Parathyroid adenoma (tissue), 2 donors: ENCODE measurements around the gene GULP1.

Source experiments
- H2AFZ ChIP-seq: fragments of 300-600 bp; sonication (generic); one replicate; pipeline ENCODE4 v1.7.0; 2017; ENCODE audit warnings: antibody characterized with exemption, mild to moderate bottlenecking
- H3K27ac ChIP-seq: fragments of 300-600 bp; sonication (generic); one replicate; pipeline ENCODE4 v1.7.0; 2017
- H3K27me3 ChIP-seq: fragments of 300-600 bp; sonication (generic); one replicate; pipeline ENCODE4 v1.7.0; 2017; ENCODE audit warnings: low read length; ENCODE audit not compliant: control insufficient read depth, insufficient read depth
- H3K36me3 ChIP-seq: fragments of 300-600 bp; sonication (generic); one replicate; pipeline ENCODE4 v1.7.0; 2017; ENCODE audit warnings: low read length; ENCODE audit not compliant: control insufficient read depth, insufficient read depth
- H3K4me1 ChIP-seq: fragments of 300-600 bp; sonication (generic); one replicate; pipeline ENCODE4 v1.7.0; 2017; ENCODE audit warnings: control low read depth
- H3K4me2 ChIP-seq: fragments of 300-600 bp; sonication (generic); one replicate; pipeline ENCODE4 v1.7.0; 2017; ENCODE audit warnings: low read length
- H3K4me3 ChIP-seq: fragments of 300-600 bp; sonication (generic); one replicate; pipeline ENCODE4 v1.7.0; 2017; ENCODE audit warnings: low read depth, low read length
- H3K79me2 ChIP-seq: fragments of 300-600 bp; sonication (generic); one replicate; pipeline ENCODE4 v1.7.0; 2017; ENCODE audit warnings: control low read depth
- H3K9ac ChIP-seq: fragments of 300-600 bp; sonication (generic); one replicate; pipeline ENCODE4 v1.7.0; 2017; ENCODE audit warnings: mild to moderate bottlenecking
- H3K9me3 ChIP-seq: fragments of 300-600 bp; sonication (generic); one replicate; pipeline ENCODE4 v1.7.0; 2017; ENCODE audit warnings: low read length; ENCODE audit not compliant: control insufficient read depth
- CTCF ChIP-seq: fragments of 300-600 bp; sonication (generic); IDR thresholded peaks from one replicate; pipeline ENCODE4 v1.7.0; 2017; ENCODE audit warnings: antibody characterized with exemption, mild to moderate bottlenecking
- donor health status: primary hyperparathyroidism.

GULP1 gene

GRCh38 chr2:188415754-188416083 is 124.0 kb downstream of the GULP1 start:
- H3K79me2 ChIP-seq = no peaks in the 10 kb centered on the region
- H2AFZ ChIP-seq = no peak overlapping the region
- H3K4me1 ChIP-seq = no peaks in the 10 kb centered on the region
- H3K9ac ChIP-seq = no peak overlapping the region
- no peak overlapping the region for H3K4me2 ChIP-seq
- H3K36me3 ChIP-seq = no peaks in the 10 kb centered on the region
- no peak overlapping the region for H3K27ac ChIP-seq
- no peak overlapping the region for H3K4me3 ChIP-seq
- no peak for TF ChIP-seq CTCF
- no peaks in the 10 kb centered on the region for H3K27me3 ChIP-seq
- H3K9me3 ChIP-seq = no peaks in the 10 kb centered on the region

- Histone ChIP-seq H3K27ac (no peak overlapping the region), H3K9me3 (no peaks in the 10 kb centered on the region), H3K4me3 (no peak overlapping the region), H3K4me1 (no peaks in the 10 kb centered on the region), H3K27me3 (no peaks in the 10 kb centered on the region), H3K9ac (no peak overlapping the region), H3K79me2 (no peaks in the 10 kb centered on the region), H3K4me2 (no peak overlapping the region), H2AFZ (no peak overlapping the region), H3K36me3 (no peaks in the 10 kb centered on the region)
- no peak for TF ChIP-seq CTCF
Observed at GRCh38 chr2:188416367-188416766, 124.7 kb downstream of the GULP1 start.

- Histone ChIP-seq H3K4me3 (no peak overlapping the region), H3K9ac (no peak overlapping the region), H3K9me3 (no peaks in the 10 kb centered on the region), H3K27ac (no peak overlapping the region), H3K4me1 (no peaks in the 10 kb centered on the region), H2AFZ (no peak overlapping the region), H3K79me2 (no peaks in the 10 kb centered on the region), H3K4me2 (no peak overlapping the region), H3K27me3 (no peaks in the 10 kb centered on the region), H3K36me3 (no peaks in the 10 kb centered on the region)
- TF ChIP-seq CTCF = no peak
Observed at GRCh38 chr2:188422726-188423125, 131.1 kb downstream of the GULP1 start.

GRCh38 chr2:188425266-188425665 is 133.6 kb downstream of the GULP1 start:
- H3K4me3 ChIP-seq = no peak overlapping the region
- no peak overlapping the region for H3K27ac ChIP-seq
- H2AFZ ChIP-seq = no peak overlapping the region
- H3K27me3 ChIP-seq = no peaks in the 10 kb centered on the region
- no peaks in the 10 kb centered on the region for H3K9me3 ChIP-seq
- TF ChIP-seq CTCF = no peak
- H3K36me3 ChIP-seq = no peaks in the 10 kb centered on the region
- H3K4me2 ChIP-seq = no peak overlapping the region
- H3K79me2 ChIP-seq = no peaks in the 10 kb centered on the region
- no peak overlapping the region for H3K9ac ChIP-seq
- no peaks in the 10 kb centered on the region for H3K4me1 ChIP-seq

- H3K36me3 ChIP-seq = no peaks in the 10 kb centered on the region
- H3K79me2 ChIP-seq = no peaks in the 10 kb centered on the region
- no peaks in the 10 kb centered on the region for H3K27me3 ChIP-seq
- no peak overlapping the region for H3K4me3 ChIP-seq
- no peak overlapping the region for H3K27ac ChIP-seq
- H3K4me1 ChIP-seq = no peaks in the 10 kb centered on the region
- TF ChIP-seq CTCF = no peak
- H3K9me3 ChIP-seq = no peaks in the 10 kb centered on the region
- no peak overlapping the region for H3K9ac ChIP-seq
- no peak overlapping the region for H2AFZ ChIP-seq
- H3K4me2 ChIP-seq = no peak overlapping the region
Observed at GRCh38 chr2:188426121-188426520, 134.4 kb downstream of the GULP1 start.
